Measurements from ENCODE around the gene XBP1. TPM values are rescaled to one million over a fixed set of nuclear protein-coding genes. Genes with fewer than 3 reads are reported as not detected.

The XBP1 gene
- total and polyA plus RNA-seq, 10 of the 15 experiments (the other 5 are each of a cell fraction or from before 2014, with no cell fraction given): 44.5 to 313 (median 149) TPM

- Histone ChIP-seq H3K9ac (ENCODE audit: control insufficient read depth, insufficient read depth, low read length) (no peak overlapping the region), H3K27ac (ENCODE audit: control insufficient read depth, insufficient read depth) (no peak overlapping the region), H3K27me3 (replicated peaks in 1 of 2; ENCODE audit: control insufficient read depth in 2 of 2, insufficient read depth in 2 of 2, low read length in 1 of 2) (no peaks in the 10 kb centered on the region), H3K4me1 (ENCODE audit: control insufficient read depth, insufficient read depth, low read length) (peaks cover 8% of the 10 kb centered on the region), H4K20me1 (ENCODE audit: control insufficient read depth, insufficient read depth) (no peaks in the 10 kb centered on the region), H3K4me2 (ENCODE audit: control insufficient read depth, insufficient read depth) (no peak overlapping the region), H3K9me3 (replicated peaks; ENCODE audit: control insufficient read depth, insufficient read depth, low read length) (no peaks in the 10 kb centered on the region), H3K36me3 (ENCODE audit: control insufficient read depth in 2 of 2, insufficient read depth in 2 of 2, low read length in 1 of 2) (no peaks in the 10 kb centered on the region), H3K4me3 (no peak overlapping the region), H2AFZ (ENCODE audit: control insufficient read depth, low read depth, low read length) (no peak overlapping the region), H3K79me2 (ENCODE audit: control insufficient read depth, insufficient read depth, low read length) (no peaks in the 10 kb centered on the region)
- no TSS peak for BruUV-seq (replicated peaks)
- FAIRE-seq (no peak), ATAC-seq (no peak), DNase-seq (ENCODE audit: low read depth, low spot score) (no peak)
- ChIA-PET SMC1A (ENCODE audit: uncharacterized antibody, unreplicated experiment) (interaction anchor here (0.9 to 4.7 kb wide), 11 partner anchors 11 to 161 kb away, joined by 3 to 22 read pairs (median 6); partner anchors contain the start of genes CCDC117, CHEK2 and HSCB), CTCF (interaction anchor here (0.6 to 2.3 kb wide), 6 partner anchors 12 to 318 kb away, joined by 3 to 6 read pairs (median 4); no protein-coding TSS in a partner anchor), POLR2A (interaction anchor here (0.7 to 3.2 kb wide), 3 partner anchors 11 to 40 kb away, joined by 6 to 21 read pairs (median 9); partner anchors contain the start of gene CCDC117), RAD21 (ENCODE audit: unreplicated experiment) (interaction anchor here (1.2 to 2.2 kb wide), 4 partner anchors 12 to 31 kb away, joined by 3 to 22 read pairs (median 4); partner anchors contain the start of gene CCDC117)
- in situ Hi-C loops (cut with MboI): no loop called here
- TF ChIP-seq HCFC1 (IDR thresholded peaks at IDR 0.05; ENCODE audit: low read length): no peak
- TF ChIP-seq CEBPZ (IDR thresholded peaks at IDR 0.05; ENCODE audit: low read depth, low read length): no peak
- no peak for TF ChIP-seq RAD51 (IDR thresholded peaks at IDR 0.05)
- no peak for TF ChIP-seq NKRF (conservative IDR thresholded peaks at IDR 0.05)
- no peak for TF ChIP-seq ZBTB11 (CRISPR knock-in tag; IDR thresholded peaks at IDR 0.05)
- no peak for TF ChIP-seq PML (IDR thresholded peaks at IDR 0.05; ENCODE audit: low read length)
- no peak for TF ChIP-seq CBX3 (IDR thresholded peaks at IDR 0.05; ENCODE audit: borderline replicate concordance, low read depth)
- TF ChIP-seq BHLHE40 (IDR thresholded peaks at IDR 0.05; ENCODE audit: borderline replicate concordance in 1 of 2, low read depth in 2 of 2, low read length in 1 of 2): no peak
- TF ChIP-seq E2F8 (IDR thresholded peaks at IDR 0.05; ENCODE audit: low read depth, partially characterized antibody): no peak
- intact Hi-C loops (cut with micrococcal nuclease; ENCODE audit: unreplicated experiment): no loop called here
- WGBS (ENCODE audit: insufficient coverage, insufficient replicate concordance, low lambda C conversion rate, missing lambda C conversion rate): 95% methylated on average over 10 of the region's 10 CpGs
Measured at GRCh38 chr22:28761449-28761755, 39.0 kb downstream of the XBP1 start.

All from GM12878 (cell line).